ENCODE data around the gene MORC2.

DNA sequence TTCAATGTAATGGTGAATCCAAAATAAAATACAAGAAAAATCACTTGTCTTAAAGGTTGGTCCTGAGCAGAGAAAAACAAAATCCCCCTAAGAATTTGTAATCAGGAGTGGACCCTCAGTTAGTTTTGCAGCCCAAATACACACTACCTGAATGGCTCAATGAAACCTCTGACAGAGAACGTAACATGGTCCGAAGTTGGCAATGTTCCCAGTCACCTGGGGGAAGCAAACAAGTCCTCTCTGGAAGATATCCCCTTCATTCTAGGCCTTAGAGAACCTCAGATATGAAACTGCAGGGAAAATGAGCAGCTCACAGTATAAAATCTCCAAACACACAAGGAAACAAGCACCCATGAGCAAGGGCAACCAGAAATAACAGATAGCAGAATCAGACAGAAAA is 58.2 kb downstream of the MORC2 start:
- TF ChIP-seq CTCF (conservative IDR thresholded peaks at IDR 0.05; ENCODE audit: low read length) (no peak), EZH2phosphoT487 (IDR thresholded peaks at IDR 0.05; ENCODE audit: borderline replicate concordance) (no peak)
